ENCODE results near the gene EPG5.

- TF ChIP-seq CTCF (IDR thresholded peaks at IDR 0.05; ENCODE audit: low read depth, low read length, missing input control) (no peak), EGR1 (IDR thresholded peaks at IDR 0.05; ENCODE audit: low read depth in 2 of 2) (no peak), YY1 (IDR thresholded peaks at IDR 0.05) (no peak), SP1 (IDR thresholded peaks at IDR 0.05) (no peak), GABPA (IDR thresholded peaks at IDR 0.05 in 1 of 2, conservative IDR thresholded peaks at IDR 0.05 in 1 of 2) (no peak)
These were observed 70.7 kb downstream of the EPG5 start for GRCh38 chr18:45896452-45896851.
